ENCODE measurements around the gene MAPK8. TPM values are rescaled to one million over a fixed set of nuclear protein-coding genes. Genes with fewer than 3 reads are reported as not detected.
"Not testable (repeated sequence)": the region's sequence is repeated elsewhere in the genome, so short reads cannot be mapped to it uniquely, and the experiment has no call there.

MAPK8 gene
- total RNA-seq, 1 experiment from 2014 or later = 29.7 TPM

GRCh38 chr10:48332871-48333216 lies 26.4 kb downstream of the MAPK8 start:
- Histone ChIP-seq H3K27ac (ENCODE audit: low read length) (no peak overlapping the region), H4K20me1 (ENCODE audit: insufficient read depth, low read depth, low read length) (peaks cover 28% of the 10 kb centered on the region; the same call in 1 of the 2 replicates), H3K9me2 (replicated peaks; ENCODE audit: insufficient read depth, low read length) (no peaks in the 10 kb centered on the region), H3K9me3 (ENCODE audit: low read length) (no peaks in the 10 kb centered on the region), H3K4me2 (ENCODE audit: low read depth, low read length, poor library complexity, severe bottlenecking) (no peak overlapping the region), H3K9ac (ENCODE audit: low read length) (no peak overlapping the region), H3K4me1 (ENCODE audit: low read length) (no peaks in the 10 kb centered on the region), H2AFZ (ENCODE audit: low read length) (no peak overlapping the region), H3K36me3 (ENCODE audit: insufficient read depth, low read length) (no peaks in the 10 kb centered on the region), H3K79me2 (ENCODE audit: low read length) (no peaks in the 10 kb centered on the region), H3K27me3 (ENCODE audit: low read length) (no peaks in the 10 kb centered on the region), H3K4me3 (ENCODE audit: low read length) (no peak overlapping the region)
- no peak for DNase-seq

DNA sequence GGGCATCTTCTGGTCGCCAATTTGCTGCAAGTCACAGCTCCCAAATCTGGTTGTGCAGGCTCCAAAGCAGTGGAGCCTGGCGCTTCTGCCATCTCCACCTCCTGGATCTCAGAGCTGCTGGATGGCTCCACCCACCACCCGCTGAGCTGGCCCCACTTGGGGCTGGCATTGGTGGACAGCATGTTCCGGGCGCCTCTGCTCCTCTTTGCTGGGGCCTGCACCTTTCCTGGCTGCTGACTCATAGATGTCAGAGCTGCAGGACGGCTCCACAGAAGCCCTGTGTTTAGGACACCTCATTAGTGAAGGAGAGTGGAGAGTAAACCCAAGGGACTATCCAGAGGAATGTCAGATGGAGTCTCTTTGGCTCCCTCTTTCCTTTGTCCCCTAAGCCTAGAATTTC lies 27.4 kb downstream of the MAPK8 start:
- H3K9ac ChIP-seq (ENCODE audit: low read length) = no peak overlapping the region
- H3K9me3 ChIP-seq (ENCODE audit: low read length) = no peaks in the 10 kb centered on the region
- no peaks in the 10 kb centered on the region for H3K27me3 ChIP-seq (ENCODE audit: low read length)
- peaks cover 23% of the 10 kb centered on the region; the same call in 1 of the 2 replicates for H4K20me1 ChIP-seq (ENCODE audit: insufficient read depth, low read depth, low read length)
- H3K4me2 ChIP-seq (ENCODE audit: low read depth, low read length, poor library complexity, severe bottlenecking) = no peak overlapping the region
- DNase-seq = no peak
- no peak overlapping the region for H3K4me3 ChIP-seq (ENCODE audit: low read length)
- H3K79me2 ChIP-seq (ENCODE audit: low read length) = no peaks in the 10 kb centered on the region
- no peaks in the 10 kb centered on the region for H3K9me2 ChIP-seq (replicated peaks; ENCODE audit: insufficient read depth, low read length)
- H3K4me1 ChIP-seq (ENCODE audit: low read length) = no peaks in the 10 kb centered on the region
- H3K36me3 ChIP-seq (ENCODE audit: insufficient read depth, low read length) = no peaks in the 10 kb centered on the region
- H3K27ac ChIP-seq (ENCODE audit: low read length) = no peak overlapping the region
- no peak overlapping the region for H2AFZ ChIP-seq (ENCODE audit: low read length)

GRCh38 chr10:48335788-48336187 lies 29.3 kb downstream of the MAPK8 start:
- Histone ChIP-seq H3K4me2 (ENCODE audit: low read depth, low read length, poor library complexity, severe bottlenecking) (no peak overlapping the region), H4K20me1 (ENCODE audit: insufficient read depth, low read depth, low read length) (peaks cover 22% of the 10 kb centered on the region; the same call in 1 of the 2 replicates), H3K4me1 (ENCODE audit: low read length) (no peaks in the 10 kb centered on the region), H3K27me3 (ENCODE audit: low read length) (no peaks in the 10 kb centered on the region), H3K27ac (ENCODE audit: low read length) (no peak overlapping the region), H3K9me2 (replicated peaks; ENCODE audit: insufficient read depth, low read length) (no peaks in the 10 kb centered on the region), H3K36me3 (ENCODE audit: insufficient read depth, low read length) (no peaks in the 10 kb centered on the region), H3K9me3 (ENCODE audit: low read length) (no peaks in the 10 kb centered on the region), H2AFZ (ENCODE audit: low read length) (no peak overlapping the region), H3K4me3 (ENCODE audit: low read length) (no peak overlapping the region), H3K9ac (ENCODE audit: low read length) (no peak overlapping the region), H3K79me2 (ENCODE audit: low read length) (no peaks in the 10 kb centered on the region)
- no peak for DNase-seq

- H3K4me1 ChIP-seq (ENCODE audit: low read length) = no peaks in the 10 kb centered on the region
- H2AFZ ChIP-seq (ENCODE audit: low read length) = no peak overlapping the region
- no peaks in the 10 kb centered on the region for H3K27me3 ChIP-seq (ENCODE audit: low read length)
- DNase-seq = no peak
- no peak overlapping the region for H3K4me2 ChIP-seq (ENCODE audit: low read depth, low read length, poor library complexity, severe bottlenecking)
- H3K27ac ChIP-seq (ENCODE audit: low read length) = no peak overlapping the region
- H3K36me3 ChIP-seq (ENCODE audit: insufficient read depth, low read length) = no peaks in the 10 kb centered on the region
- H3K79me2 ChIP-seq (ENCODE audit: low read length) = no peaks in the 10 kb centered on the region
- H4K20me1 ChIP-seq (ENCODE audit: insufficient read depth, low read depth, low read length) = peaks cover 22% of the 10 kb centered on the region; the same call in 1 of the 2 replicates
- no peaks in the 10 kb centered on the region for H3K9me3 ChIP-seq (ENCODE audit: low read length)
- no peak overlapping the region for H3K4me3 ChIP-seq (ENCODE audit: low read length)
- H3K9me2 ChIP-seq (replicated peaks; ENCODE audit: insufficient read depth, low read length) = no peaks in the 10 kb centered on the region
- no peak overlapping the region for H3K9ac ChIP-seq (ENCODE audit: low read length)
Measured at GRCh38 chr10:48336978-48337599, 30.6 kb downstream of the MAPK8 start.

DNA sequence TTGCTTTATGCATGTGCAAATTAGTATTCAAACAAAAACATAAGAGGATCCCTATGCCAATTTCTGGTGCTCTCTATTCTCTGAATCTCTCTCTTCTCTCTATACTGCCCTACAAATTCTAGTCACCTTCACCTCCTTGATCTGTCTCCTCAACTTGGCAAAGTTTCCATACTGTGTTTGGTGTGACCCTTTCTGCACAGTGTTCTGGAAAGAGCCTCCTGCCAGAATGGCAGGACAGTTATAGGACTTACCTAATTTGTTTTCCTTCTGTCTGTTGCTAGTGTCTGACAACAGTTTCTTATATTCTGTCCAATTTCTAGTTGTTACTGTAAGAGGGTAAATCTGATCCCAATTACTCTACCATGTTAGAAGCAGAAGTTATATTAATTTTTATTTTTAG lies 34.3 kb downstream of the MAPK8 start:
- Histone ChIP-seq H3K79me2 (ENCODE audit: low read length) (no peaks in the 10 kb centered on the region), H3K4me1 (ENCODE audit: low read length) (no peaks in the 10 kb centered on the region), H3K4me3 (ENCODE audit: low read length) (no peak overlapping the region), H3K9me3 (ENCODE audit: low read length) (no peaks in the 10 kb centered on the region), H4K20me1 (ENCODE audit: insufficient read depth, low read depth, low read length) (peaks cover 39% of the 10 kb centered on the region), H3K9ac (ENCODE audit: low read length) (no peak overlapping the region), H3K9me2 (replicated peaks; ENCODE audit: insufficient read depth, low read length) (no peaks in the 10 kb centered on the region), H3K27me3 (ENCODE audit: low read length) (no peaks in the 10 kb centered on the region), H3K27ac (ENCODE audit: low read length) (no peak overlapping the region), H2AFZ (ENCODE audit: low read length) (no peak overlapping the region), H3K4me2 (ENCODE audit: low read depth, low read length, poor library complexity, severe bottlenecking) (no peak overlapping the region), H3K36me3 (ENCODE audit: insufficient read depth, low read length) (no peaks in the 10 kb centered on the region)
- no peak for DNase-seq

DNA sequence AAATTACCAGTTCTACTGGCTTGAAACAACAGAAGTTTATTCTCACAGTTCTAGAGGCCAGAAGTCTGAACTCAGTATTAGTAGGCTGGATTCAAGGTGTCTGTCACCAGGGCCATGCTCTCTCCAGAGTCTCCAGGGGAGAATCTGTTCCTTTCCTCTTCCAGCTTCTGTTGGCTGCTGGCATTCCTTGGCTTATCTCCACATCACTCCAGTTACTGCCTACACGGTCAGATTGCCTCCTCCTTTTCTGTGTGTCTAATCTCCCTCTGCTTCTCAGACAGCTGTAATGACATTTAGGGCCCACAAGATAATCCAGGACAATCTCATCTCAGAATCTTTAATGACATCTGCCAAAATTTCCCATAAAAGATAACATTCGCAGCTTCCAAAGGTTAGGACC lies 36.6 kb downstream of the MAPK8 start:
- no peak for DNase-seq
- Histone ChIP-seq H3K9me2 (replicated peaks; ENCODE audit: insufficient read depth, low read length) (no peaks in the 10 kb centered on the region), H4K20me1 (ENCODE audit: insufficient read depth, low read depth, low read length) (peaks cover 32% of the 10 kb centered on the region), H3K4me1 (ENCODE audit: low read length) (no peaks in the 10 kb centered on the region), H3K27me3 (ENCODE audit: low read length) (no peaks in the 10 kb centered on the region), H3K27ac (ENCODE audit: low read length) (no peak overlapping the region), H3K79me2 (ENCODE audit: low read length) (no peaks in the 10 kb centered on the region), H3K4me2 (ENCODE audit: low read depth, low read length, poor library complexity, severe bottlenecking) (no peak overlapping the region), H3K36me3 (ENCODE audit: insufficient read depth, low read length) (no peaks in the 10 kb centered on the region), H3K9ac (ENCODE audit: low read length) (no peak overlapping the region), H2AFZ (ENCODE audit: low read length) (no peak overlapping the region), H3K9me3 (ENCODE audit: low read length) (no peaks in the 10 kb centered on the region), H3K4me3 (ENCODE audit: low read length) (no peak overlapping the region)

DNA sequence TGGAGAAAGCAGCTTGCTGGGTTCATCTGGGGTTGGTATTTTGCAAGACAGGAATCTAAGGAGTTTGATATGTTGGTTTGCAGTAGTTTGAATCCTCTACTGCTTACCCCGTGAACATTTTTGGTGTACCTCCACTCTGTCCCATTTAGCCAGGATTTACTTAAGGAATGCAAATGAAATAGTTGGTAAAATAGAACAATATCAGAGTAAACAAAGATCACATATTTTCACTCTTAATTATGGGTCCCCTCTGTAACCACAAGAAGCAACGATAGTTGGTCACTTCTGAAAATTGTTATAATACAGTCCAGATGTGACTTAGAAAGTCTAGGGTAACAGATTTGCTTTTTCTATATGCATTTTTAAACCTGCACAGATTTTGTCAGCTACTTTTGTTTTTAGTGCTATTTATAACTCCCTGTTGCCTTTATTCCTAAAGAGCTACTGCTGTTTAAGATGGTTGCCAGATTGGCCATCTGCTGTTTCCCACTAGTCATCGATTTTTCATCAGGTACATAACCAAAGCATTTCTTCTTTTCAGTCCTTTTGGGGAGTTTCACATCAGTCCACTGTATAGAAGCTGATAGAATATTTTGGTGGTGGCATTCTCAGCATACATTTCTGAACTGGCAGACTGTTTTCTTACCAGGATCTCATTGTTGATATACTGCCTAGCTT lies 37.6 kb downstream of the MAPK8 start:
- no peak overlapping the region for H3K4me3 ChIP-seq (ENCODE audit: low read length)
- H3K9me2 ChIP-seq (replicated peaks; ENCODE audit: insufficient read depth, low read length) = no peaks in the 10 kb centered on the region
- H3K9me3 ChIP-seq (ENCODE audit: low read length) = no peaks in the 10 kb centered on the region
- no peak overlapping the region for H3K4me2 ChIP-seq (ENCODE audit: low read depth, low read length, poor library complexity, severe bottlenecking)
- peaks cover 32% of the 10 kb centered on the region for H4K20me1 ChIP-seq (ENCODE audit: insufficient read depth, low read depth, low read length)
- H3K9ac ChIP-seq (ENCODE audit: low read length) = no peak overlapping the region
- DNase-seq = no peak
- no peak overlapping the region for H2AFZ ChIP-seq (ENCODE audit: low read length)
- no peaks in the 10 kb centered on the region for H3K27me3 ChIP-seq (ENCODE audit: low read length)
- H3K27ac ChIP-seq (ENCODE audit: low read length) = no peak overlapping the region
- no peaks in the 10 kb centered on the region for H3K4me1 ChIP-seq (ENCODE audit: low read length)
- H3K79me2 ChIP-seq (ENCODE audit: low read length) = no peaks in the 10 kb centered on the region
- H3K36me3 ChIP-seq (ENCODE audit: insufficient read depth, low read length) = no peaks in the 10 kb centered on the region

DNA sequence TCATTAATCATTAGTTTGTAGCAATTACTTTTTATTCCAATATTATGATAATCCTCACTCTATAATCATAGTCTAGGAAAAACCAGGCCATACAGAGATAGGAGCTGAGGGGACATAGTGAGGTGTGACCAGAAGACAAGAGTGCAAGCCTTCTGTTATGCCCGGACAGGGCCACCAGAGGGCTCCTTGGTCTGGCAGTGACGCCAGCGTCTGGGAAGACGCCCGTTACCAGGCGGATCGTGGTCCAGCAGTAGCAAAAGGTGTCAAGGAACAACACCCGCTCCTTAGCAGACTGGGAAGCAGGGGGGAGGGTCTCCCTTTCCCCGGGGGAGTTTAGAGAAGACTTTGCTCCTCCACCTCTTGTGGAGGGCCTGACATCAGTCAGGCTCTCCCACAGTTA lies 39.8 kb downstream of the MAPK8 start:
- not testable (repeated sequence) for H3K27ac ChIP-seq (ENCODE audit: low read length); H3K79me2 ChIP-seq (ENCODE audit: low read length); H3K27me3 ChIP-seq (ENCODE audit: low read length); H3K9ac ChIP-seq (ENCODE audit: low read length); DNase-seq; H3K4me3 ChIP-seq (ENCODE audit: low read length); H3K36me3 ChIP-seq (ENCODE audit: insufficient read depth, low read length); H3K9me3 ChIP-seq (ENCODE audit: low read length); H3K4me1 ChIP-seq (ENCODE audit: low read length); H3K9me2 ChIP-seq (replicated peaks; ENCODE audit: insufficient read depth, low read length); H2AFZ ChIP-seq (ENCODE audit: low read length); H3K4me2 ChIP-seq (ENCODE audit: low read depth, low read length, poor library complexity, severe bottlenecking)
- H4K20me1 ChIP-seq (ENCODE audit: insufficient read depth, low read depth, low read length) = peaks cover 23% of the 10 kb centered on the region

Data from Karpas-422 (cell line).